Type B pancreatic cell (in vitro differentiated cells): ENCODE data around the gene FAT1. TPM values are rescaled to one million over a fixed set of nuclear protein-coding genes. Genes with fewer than 3 reads are reported as not detected.

ENCODE experiments used
- DNase-seq: peaks from one replicate; pipeline ENCODE4 v3.0.0; 2021; ENCODE audit warnings: mixed read lengths; ENCODE audit not compliant: unreplicated experiment; ENCODE audit errors: extremely low spot score
- H3K27ac Mint-ChIP-seq: 2 replicates; pipeline ENCODE4 v1.8.0; 2021; ENCODE audit warnings: mild to moderate bottlenecking, mixed read lengths
- H3K27me3 Mint-ChIP-seq: 2 replicates; pipeline ENCODE4 v1.8.0; 2021; ENCODE audit warnings: mixed read lengths
- H3K36me3 Mint-ChIP-seq: 2 replicates; pipeline ENCODE4 v1.8.0; 2021; ENCODE audit warnings: mixed read lengths
- H3K4me1 Mint-ChIP-seq: one replicate; pipeline ENCODE4 v1.8.0; 2021; ENCODE audit warnings: mixed read lengths; ENCODE audit not compliant: unreplicated experiment
- H3K4me3 Mint-ChIP-seq: 2 replicates; pipeline ENCODE4 v1.8.0; 2021; ENCODE audit warnings: mild to moderate bottlenecking, mixed read lengths
- H3K9me3 Mint-ChIP-seq: 2 replicates; pipeline ENCODE4 v1.8.0; 2021; ENCODE audit warnings: mixed read lengths
- total RNA-seq: library from RNA; stranded (reverse); gene quantifications from 2 replicates; pipeline ENCODE4 v1.2.1, GENCODE V29; 2021; ENCODE audit warnings: low replicate concordance
- TF ChIP-seq, protein P1 (sequence below): fragments of 200-600 bp; sonication (generic); conservative IDR thresholded peaks from 2 replicates; pipeline ENCODE4 v1.5.0; 2021; ENCODE audit warnings: antibody characterized with exemption, mild to moderate bottlenecking

Gene FAT1
- total RNA-seq, 1 donor from 2014 or later = 197 TPM

DNA sequence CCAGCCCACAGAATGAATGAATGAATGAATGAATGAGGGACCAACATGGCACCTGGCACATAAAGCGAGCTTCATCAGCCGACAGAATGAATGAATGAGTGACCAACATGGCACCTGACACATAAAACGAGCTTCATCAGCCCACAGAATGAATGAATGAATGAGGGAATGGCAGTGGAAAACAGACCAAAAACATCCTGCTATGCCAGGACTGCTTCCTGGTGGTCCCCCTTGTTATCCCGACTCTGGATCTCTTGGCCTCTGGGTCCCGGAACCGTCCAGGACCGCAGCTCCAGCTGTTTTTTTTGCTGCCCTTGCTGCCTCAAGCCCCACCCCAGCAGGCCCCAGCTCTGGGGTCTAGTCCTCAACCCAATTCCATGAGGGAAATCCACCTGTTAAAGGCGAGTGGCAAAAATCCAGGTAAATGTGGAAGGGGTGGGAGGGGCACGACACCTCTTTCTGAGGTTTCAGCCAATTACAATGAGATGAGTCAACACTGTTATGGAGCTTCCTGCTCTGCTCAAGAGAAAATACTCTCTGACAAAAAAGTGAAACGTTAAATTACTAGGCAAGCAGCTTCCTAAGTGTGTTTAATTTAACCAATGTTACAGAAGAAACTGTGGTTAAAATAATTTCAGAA, 96.3 kb downstream of the FAT1 start:
- Mint-ChIP-seq H3K27me3 (no peaks in the 10 kb centered on the region), H3K36me3 (peaks cover 69% of the 10 kb centered on the region), H3K27ac (no peak overlapping the region), H3K4me3 (no peak overlapping the region), H3K4me1 (peaks cover 11% of the 10 kb centered on the region), H3K9me3 (no peaks in the 10 kb centered on the region)
- TF ChIP-seq, protein P1, sequence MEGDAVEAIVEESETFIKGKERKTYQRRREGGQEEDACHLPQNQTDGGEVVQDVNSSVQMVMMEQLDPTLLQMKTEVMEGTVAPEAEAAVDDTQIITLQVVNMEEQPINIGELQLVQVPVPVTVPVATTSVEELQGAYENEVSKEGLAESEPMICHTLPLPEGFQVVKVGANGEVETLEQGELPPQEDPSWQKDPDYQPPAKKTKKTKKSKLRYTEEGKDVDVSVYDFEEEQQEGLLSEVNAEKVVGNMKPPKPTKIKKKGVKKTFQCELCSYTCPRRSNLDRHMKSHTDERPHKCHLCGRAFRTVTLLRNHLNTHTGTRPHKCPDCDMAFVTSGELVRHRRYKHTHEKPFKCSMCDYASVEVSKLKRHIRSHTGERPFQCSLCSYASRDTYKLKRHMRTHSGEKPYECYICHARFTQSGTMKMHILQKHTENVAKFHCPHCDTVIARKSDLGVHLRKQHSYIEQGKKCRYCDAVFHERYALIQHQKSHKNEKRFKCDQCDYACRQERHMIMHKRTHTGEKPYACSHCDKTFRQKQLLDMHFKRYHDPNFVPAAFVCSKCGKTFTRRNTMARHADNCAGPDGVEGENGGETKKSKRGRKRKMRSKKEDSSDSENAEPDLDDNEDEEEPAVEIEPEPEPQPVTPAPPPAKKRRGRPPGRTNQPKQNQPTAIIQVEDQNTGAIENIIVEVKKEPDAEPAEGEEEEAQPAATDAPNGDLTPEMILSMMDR = no peak
- no peak for DNase-seq

DNA sequence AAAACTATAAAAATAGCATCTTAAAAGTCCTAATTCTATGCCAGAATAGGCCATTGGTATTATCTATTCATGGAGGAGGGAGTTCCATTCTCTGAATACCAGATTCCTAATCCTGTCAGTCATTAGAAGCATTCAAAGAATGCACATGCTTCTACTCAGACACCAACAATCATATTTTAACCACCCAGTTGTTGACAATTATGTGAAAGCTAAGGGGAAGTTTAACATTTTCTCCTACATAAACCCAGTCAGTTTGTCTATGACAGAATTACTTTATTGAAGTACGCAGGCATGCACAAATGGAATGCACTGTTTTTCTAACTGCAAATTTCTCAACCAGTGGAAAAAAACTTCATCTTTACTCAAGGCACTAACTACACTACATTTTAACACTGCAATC, 98.7 kb downstream of the FAT1 start:
- Mint-ChIP-seq H3K36me3 (peaks cover 72% of the 10 kb centered on the region), H3K27me3 (no peaks in the 10 kb centered on the region)

DNA sequence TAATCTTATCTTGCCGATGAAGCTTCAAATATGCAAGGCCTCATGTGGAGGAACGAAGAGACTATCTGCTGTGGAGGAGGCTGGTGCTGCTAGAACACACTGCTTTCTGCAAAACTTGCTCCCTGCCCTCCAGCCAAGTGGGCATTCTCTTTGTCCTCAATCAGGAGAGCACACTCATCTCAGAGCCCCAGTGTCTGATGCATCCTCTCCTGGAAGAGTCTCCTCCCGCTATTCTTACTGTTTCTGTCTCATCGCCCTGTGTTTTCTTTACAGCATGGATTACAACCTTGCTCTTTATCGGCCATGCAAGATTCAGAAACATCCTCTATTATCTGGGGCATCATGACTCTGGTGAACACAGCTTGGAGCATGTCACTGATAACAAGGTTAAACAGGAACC, 100.1 kb downstream of the FAT1 start:
- Mint-ChIP-seq H3K4me1 (peaks cover 11% of the 10 kb centered on the region), H3K9me3 (no peaks in the 10 kb centered on the region), H3K27me3 (no peaks in the 10 kb centered on the region)

More for the DNA sequence above, 98.7 kb downstream of the FAT1 start:
- Mint-ChIP-seq H3K27ac (no peak overlapping the region), H3K4me1 (peaks cover 11% of the 10 kb centered on the region), H3K9me3 (no peaks in the 10 kb centered on the region), H3K4me3 (no peak overlapping the region)
- TF ChIP-seq, protein P1 = no peak
- no peak for DNase-seq

DNA sequence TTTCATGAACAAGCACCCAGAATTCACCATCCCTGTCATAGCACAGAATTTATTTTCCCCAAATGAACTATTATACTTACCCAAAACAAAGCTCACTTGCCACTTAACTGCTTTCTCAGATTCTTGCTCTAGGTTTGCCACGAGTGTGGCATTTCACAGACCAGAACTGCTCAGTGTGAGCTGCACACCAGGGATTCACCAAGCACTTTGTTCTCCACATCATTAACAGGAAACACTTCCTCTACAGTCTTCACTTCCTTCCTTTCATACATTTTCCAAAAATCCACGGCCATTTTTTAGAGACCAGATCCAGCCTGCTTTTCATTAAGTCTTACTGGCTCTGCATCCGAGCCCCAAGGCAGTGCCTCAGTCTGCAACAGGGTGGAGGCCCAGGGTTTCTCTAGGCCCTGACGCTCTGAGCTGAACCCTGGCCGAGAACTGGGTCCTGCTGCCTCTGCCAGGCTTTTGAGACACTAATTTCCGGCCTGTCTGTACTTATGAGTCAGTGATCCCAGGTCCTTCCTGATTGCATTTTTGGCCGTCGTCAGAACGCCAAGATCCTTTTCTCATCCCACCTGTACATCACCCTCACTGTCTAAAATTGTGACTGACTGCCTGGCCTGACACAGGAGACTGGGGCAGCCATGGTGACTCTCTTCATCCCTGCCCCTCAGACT, 100.7 kb downstream of the FAT1 start:
- DNase-seq = no peak
- peaks cover 68% of the 10 kb centered on the region for H3K36me3 Mint-ChIP-seq
- peaks cover 11% of the 10 kb centered on the region for H3K4me1 Mint-ChIP-seq
- H3K4me3 Mint-ChIP-seq = no peak overlapping the region
- no peaks in the 10 kb centered on the region for H3K9me3 Mint-ChIP-seq
- no peaks in the 10 kb centered on the region for H3K27me3 Mint-ChIP-seq
- H3K27ac Mint-ChIP-seq = no peak overlapping the region
- TF ChIP-seq, protein P1 = no peak

More for the DNA sequence above, 100.1 kb downstream of the FAT1 start:
- no peak for DNase-seq
- TF ChIP-seq, protein P1 = no peak
- Mint-ChIP-seq H3K36me3 (peaks cover 68% of the 10 kb centered on the region), H3K4me3 (no peak overlapping the region), H3K27ac (no peak overlapping the region)

DNA sequence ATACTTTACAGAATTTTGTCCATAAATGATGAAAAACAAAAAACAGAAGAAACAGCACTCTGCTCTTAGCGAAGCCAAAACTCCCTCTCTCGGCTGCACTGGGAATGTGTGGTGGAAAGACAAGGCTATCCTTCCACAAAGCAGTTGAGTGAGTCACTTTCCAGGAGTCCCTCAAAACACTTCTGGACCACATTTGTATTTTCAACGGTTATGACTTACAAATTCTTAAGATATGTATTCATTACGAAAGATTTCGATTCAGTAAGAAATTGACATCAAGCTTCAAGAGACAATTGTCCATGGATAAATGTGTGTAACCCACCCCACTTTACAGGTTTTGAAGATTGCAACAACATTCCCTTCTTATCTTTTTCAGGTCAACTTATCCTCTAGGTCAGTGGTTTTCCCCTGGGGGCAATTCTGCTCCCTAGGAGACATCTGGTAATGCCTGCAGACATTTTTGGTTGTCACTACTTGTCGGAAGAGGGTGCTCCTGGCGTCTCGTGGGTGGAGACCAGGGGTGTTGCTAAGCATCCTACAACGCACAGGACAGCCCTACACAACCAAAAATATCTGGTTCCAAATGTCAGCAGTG, 101.6 kb downstream of the FAT1 start:
- Mint-ChIP-seq H3K27ac (no peak overlapping the region), H3K36me3 (peaks cover 65% of the 10 kb centered on the region), H3K27me3 (no peaks in the 10 kb centered on the region), H3K9me3 (no peaks in the 10 kb centered on the region), H3K4me3 (no peak overlapping the region), H3K4me1 (peaks cover 11% of the 10 kb centered on the region)
- DNase-seq = no peak
- TF ChIP-seq, protein P1 = no peak
